ENCODE measurements around the gene EPAS1. TPM values are rescaled to one million over a fixed set of nuclear protein-coding genes. Genes with fewer than 3 reads are reported as not detected.

Gene EPAS1
- total RNA-seq, 1 donor from 2014 or later = 99.8 TPM

DNA sequence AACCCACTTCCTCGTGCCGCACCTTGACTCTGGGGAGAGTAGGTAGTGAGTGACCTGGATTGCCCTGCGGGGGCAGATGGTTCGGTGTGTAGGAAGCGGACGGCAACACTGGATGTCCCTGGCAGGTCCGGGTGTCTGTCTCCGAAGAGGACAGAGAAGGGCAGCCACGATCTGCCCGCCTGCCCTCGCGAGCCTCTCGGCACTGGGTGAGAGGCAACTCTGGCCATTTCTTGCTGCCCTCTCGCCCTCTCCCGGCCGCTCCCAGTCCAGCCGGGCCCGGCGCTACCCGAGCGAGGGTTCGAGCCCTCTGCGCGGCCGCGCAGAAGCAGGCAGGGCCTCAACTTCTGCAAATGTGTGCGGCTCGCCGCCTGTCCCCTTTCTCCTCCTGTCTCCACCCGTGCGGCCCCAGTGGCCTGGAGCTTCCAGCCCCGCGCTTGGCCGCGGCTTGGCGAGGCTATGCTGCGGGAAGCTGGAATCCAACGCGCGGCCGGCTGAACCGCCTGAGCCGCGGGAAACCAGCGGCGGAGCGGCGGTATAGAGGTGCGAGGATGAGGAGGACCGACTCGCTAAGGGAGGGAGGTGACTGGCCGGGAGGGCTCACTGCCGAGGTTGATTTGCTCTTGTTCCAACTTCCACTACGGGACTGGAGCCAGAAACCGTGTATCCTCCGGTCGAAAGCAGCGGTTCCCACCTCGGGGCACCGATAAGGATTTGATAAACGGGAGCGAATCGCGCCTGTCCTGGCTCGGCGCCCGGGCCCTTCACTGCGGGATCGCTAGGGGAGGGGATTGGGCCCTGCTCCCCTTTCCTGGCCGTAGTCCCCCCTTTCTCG lies 1.5 kb downstream of the EPAS1 start:
- Histone ChIP-seq H3K27me3 (ENCODE audit: control insufficient read depth, insufficient read depth, low read length) (no peaks in the 10 kb centered on the region), H3K36me3 (ENCODE audit: control insufficient read depth, insufficient read depth, low read length) (no peaks in the 10 kb centered on the region), H3K4me3 (ENCODE audit: low read depth, low read length) (peak overlapping the region; percentile 91)
- TF ChIP-seq CTCF (IDR thresholded peaks at IDR 0.05; ENCODE audit: insufficient read depth, low read length, severe bottlenecking) = no peak
- DNase-seq (ENCODE audit: low read depth) = no peak
- no peak for FAIRE-seq

DNA sequence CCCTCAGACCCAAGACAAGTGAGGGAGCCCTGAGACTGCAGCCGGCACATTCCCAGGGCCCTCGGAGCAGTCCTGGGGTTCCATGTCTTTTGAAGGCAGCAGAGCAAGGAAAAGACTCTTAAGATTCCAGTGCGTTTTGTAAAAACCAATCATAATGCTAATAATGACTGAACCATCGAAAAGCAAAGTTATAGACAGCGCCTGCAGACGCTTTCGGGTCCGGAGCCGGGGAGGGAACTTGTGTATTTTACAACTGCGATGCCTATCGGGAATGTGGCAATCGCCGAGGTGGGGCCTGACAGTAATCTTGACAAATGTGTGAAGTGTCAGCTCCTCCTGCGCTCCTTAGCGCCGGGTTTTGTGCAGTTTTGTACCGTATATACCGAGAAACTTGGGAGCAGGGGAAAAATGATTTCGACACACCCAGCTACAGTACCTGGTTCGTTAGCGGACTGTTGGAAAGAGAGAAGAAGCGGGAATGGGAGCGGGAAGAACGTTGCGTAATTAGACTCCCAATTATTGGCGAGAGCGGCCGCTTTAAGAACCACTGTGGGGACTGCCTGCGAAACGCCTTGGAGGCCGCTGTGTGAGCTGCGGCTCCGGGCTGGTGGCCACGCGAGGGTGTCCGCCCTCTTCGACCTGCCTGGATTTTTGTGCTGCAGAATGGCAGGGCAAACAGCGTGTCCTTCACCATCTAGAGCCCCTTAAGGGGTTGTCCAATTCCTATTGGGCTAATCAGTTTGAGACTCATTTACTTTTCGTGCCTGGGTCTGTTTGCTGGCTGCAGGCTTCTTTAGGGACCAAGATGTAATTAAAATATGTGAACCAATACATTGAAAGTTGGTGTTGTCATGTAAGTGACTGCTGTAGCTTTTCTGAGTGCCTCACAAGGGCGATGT lies 2.4 kb downstream of the EPAS1 start:
- DNase-seq (ENCODE audit: low read depth) = peak; percentile 73

GRCh38 chr2:46300406-46300832 lies 3.2 kb downstream of the EPAS1 start:
- FAIRE-seq (no peak), DNase-seq (ENCODE audit: low read depth) (no peak)
- no peak for TF ChIP-seq CTCF (IDR thresholded peaks at IDR 0.05; ENCODE audit: insufficient read depth, low read length, severe bottlenecking)
- no peaks in the 10 kb centered on the region for H3K27me3 ChIP-seq (ENCODE audit: control insufficient read depth, insufficient read depth, low read length)
- H3K36me3 ChIP-seq (ENCODE audit: control insufficient read depth, insufficient read depth, low read length) = no peaks in the 10 kb centered on the region
- H3K4me3 ChIP-seq (ENCODE audit: low read depth, low read length) = peak overlapping the region; percentile 91

More for the DNA sequence above, 2.4 kb downstream of the EPAS1 start:
- H3K36me3 ChIP-seq (ENCODE audit: control insufficient read depth, insufficient read depth, low read length) = no peaks in the 10 kb centered on the region
- H3K4me3 ChIP-seq (ENCODE audit: low read depth, low read length) = peak overlapping the region; percentile 91
- no peak for FAIRE-seq
- no peak for TF ChIP-seq CTCF (IDR thresholded peaks at IDR 0.05; ENCODE audit: insufficient read depth, low read length, severe bottlenecking)
- no peaks in the 10 kb centered on the region for H3K27me3 ChIP-seq (ENCODE audit: control insufficient read depth, insufficient read depth, low read length)

GRCh38 chr2:46302005-46302695 lies 4.9 kb downstream of the EPAS1 start:
- no peak for FAIRE-seq
- Histone ChIP-seq H3K27me3 (ENCODE audit: control insufficient read depth, insufficient read depth, low read length) (no peaks in the 10 kb centered on the region), H3K36me3 (ENCODE audit: control insufficient read depth, insufficient read depth, low read length) (no peaks in the 10 kb centered on the region), H3K4me3 (ENCODE audit: low read depth, low read length) (no peak overlapping the region)
- TF ChIP-seq CTCF (IDR thresholded peaks at IDR 0.05; ENCODE audit: insufficient read depth, low read length, severe bottlenecking) = no peak
- no peak for DNase-seq (ENCODE audit: low read depth)

DNA sequence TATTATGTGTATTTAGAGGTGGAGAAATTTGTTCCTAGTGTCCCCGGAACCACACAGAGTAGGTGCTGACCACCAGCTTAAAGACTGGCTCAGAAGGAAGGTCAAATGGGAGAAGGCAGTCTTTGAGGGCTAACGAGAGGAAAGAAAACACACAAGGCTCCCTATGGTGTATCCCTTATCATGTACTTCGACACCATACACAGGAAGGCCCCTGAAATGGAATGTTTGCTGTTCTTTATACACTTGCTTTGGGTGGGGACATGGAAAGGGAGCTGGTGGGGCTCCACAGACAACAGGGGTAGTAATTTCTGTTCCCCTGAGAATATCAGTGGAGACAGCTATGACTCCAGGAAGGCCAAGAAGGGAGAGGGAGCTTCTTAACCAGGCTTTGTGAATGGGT lies 6.0 kb downstream of the EPAS1 start:
- FAIRE-seq = no peak
- Histone ChIP-seq H3K4me3 (ENCODE audit: low read depth, low read length) (no peak overlapping the region), H3K27me3 (ENCODE audit: control insufficient read depth, insufficient read depth, low read length) (no peaks in the 10 kb centered on the region), H3K36me3 (ENCODE audit: control insufficient read depth, insufficient read depth, low read length) (no peaks in the 10 kb centered on the region)
- no peak for DNase-seq (ENCODE audit: low read depth)
- no peak for TF ChIP-seq CTCF (IDR thresholded peaks at IDR 0.05; ENCODE audit: insufficient read depth, low read length, severe bottlenecking)

All from bronchial epithelial cell (primary cell).